Measurements from ENCODE around the gene MAD1L1.
"Not testable (repeated sequence)": the region's sequence is repeated elsewhere in the genome, so short reads cannot be mapped to it uniquely, and the experiment has no call there.

MAD1L1 gene

DNA sequence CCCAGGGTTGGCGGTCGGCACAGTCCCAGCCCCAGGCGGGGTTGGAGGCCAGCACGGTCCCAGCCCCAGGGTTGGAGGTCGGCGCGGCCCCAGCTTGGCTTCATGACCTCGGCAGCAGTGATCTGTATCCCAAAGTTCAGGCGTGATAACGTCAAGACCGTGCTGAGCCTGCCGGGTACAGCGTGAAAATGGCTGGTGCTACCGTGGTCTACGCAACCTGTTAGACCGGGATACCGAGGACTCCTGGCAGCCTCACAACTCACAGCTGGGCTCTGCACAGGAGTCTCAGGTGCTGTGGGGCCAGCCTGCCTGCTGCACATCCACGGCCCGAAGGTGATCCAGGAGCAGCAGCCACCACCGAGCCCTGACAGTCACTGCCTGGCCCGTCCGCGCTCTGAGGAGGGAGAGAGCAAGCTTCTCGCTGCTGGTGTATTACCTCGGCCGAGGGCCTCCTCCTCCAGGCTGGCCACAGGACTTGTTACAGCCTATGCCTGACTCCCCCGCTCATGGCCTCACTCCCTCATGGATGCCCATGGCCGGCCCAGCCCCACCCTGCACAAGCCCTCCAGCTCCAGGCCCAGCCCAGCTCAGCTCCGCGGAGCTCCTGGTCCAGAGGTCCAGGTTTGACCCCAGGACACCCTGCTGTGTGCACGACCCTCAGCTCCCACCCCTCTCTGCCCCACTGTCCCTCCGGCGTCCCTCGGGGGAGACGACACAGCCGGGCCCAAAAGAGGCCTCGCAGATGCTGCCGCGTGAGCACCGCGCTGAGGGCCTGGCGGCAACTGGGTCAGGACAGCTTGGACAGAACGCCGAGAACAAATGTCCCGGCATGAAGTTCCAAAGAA, 406.6 kb downstream of the MAD1L1 start:
- no peak overlapping the region for H3K4me3 ChIP-seq (ENCODE audit: low read length)
- no peak for DNase-seq (ENCODE audit: low read depth)
- TF ChIP-seq, protein P1, sequence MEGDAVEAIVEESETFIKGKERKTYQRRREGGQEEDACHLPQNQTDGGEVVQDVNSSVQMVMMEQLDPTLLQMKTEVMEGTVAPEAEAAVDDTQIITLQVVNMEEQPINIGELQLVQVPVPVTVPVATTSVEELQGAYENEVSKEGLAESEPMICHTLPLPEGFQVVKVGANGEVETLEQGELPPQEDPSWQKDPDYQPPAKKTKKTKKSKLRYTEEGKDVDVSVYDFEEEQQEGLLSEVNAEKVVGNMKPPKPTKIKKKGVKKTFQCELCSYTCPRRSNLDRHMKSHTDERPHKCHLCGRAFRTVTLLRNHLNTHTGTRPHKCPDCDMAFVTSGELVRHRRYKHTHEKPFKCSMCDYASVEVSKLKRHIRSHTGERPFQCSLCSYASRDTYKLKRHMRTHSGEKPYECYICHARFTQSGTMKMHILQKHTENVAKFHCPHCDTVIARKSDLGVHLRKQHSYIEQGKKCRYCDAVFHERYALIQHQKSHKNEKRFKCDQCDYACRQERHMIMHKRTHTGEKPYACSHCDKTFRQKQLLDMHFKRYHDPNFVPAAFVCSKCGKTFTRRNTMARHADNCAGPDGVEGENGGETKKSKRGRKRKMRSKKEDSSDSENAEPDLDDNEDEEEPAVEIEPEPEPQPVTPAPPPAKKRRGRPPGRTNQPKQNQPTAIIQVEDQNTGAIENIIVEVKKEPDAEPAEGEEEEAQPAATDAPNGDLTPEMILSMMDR (conservative IDR thresholded peaks at IDR 0.05; ENCODE audit: low read length): no peak

DNA sequence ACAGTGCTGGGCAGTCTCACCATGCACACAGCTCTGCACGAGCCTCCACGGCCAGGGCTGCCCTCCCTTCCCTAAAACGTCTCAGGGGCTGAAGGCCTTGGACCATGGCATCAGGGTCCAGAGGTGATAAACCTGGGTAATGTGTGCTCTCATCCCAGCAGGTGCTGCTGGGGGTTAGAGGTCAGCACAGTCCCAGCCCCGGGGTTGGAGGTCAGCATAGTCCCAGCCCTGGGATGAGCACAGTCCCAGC, 407.2 kb downstream of the MAD1L1 start:
- not testable (repeated sequence) for DNase-seq (ENCODE audit: low read depth); H3K4me3 ChIP-seq (ENCODE audit: low read length)

DNA sequence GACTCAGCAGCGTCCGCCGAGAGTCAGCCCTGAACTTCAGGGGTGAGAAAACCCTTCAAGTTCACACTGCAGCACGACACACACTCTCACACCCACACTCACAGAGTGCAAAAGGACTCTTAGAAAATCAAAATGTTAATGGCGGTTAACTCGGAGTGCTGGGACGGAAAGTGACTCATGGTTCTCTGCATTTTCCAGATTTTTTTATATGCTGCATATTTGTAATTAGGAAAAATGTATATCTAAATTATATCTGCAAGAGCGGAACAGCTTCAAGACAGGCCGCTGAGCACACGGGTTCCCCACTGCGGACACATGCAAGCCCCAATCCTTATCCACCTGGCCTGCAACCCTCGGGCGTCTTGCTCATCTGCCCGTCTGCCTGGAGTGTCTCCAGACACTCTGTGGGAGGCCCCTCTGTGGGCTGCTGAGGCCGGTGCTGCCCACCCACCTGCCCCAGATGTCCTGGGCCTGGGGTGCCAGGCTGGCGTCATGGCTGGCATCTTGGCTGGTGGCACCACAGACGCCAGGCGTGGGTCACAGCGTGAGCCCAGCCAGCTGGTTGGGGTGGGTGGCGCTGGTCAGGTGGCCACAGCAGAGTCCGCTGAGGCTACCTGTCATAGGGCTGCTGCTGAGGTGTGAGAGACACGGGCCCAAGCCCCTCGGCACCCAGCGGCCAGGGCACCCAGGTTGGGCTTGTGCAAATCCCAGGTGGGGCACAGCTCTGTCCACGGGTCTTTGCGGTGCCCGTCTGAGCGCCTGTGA, 407.7 kb downstream of the MAD1L1 start:
- DNase-seq (ENCODE audit: low read depth); H3K4me3 ChIP-seq (ENCODE audit: low read length): not testable (repeated sequence)

DNA sequence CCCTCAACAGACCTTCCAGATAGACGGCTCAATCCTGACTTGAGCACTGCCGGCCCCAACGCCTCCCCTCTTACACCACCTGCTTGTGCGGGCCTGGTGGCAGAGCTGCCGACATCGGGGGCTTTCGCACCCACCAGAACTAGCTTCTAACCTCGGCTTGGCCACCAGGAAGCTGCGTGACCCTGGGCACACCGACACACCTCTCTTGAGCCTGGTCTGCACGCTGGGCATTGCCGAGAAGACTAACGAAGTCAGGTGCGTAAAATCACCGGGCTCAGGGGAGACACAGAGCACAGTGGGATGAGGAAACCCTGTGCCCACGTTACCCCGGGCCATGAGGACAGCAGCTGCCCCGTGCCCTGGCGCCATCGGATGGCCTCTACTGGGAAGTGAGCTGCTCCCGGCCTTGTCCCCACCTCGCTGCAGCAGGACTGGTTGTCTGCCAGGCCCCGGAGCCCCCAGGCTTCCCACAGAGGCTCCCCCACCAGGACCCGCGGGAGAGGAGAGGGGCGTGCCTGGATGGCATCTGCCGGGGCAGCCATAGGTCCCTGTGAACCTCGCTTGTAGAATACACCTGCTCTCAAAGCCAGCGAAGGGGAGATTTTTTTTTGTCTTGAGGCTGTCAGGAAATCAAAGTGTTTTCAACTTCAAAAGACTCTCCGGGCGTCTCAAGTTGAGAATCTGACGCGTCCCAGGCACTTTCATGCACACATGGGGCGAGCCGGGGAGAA, 408.4 kb downstream of the MAD1L1 start:
- H3K4me3 ChIP-seq (ENCODE audit: low read length); DNase-seq (ENCODE audit: low read depth): not testable (repeated sequence)

DNA sequence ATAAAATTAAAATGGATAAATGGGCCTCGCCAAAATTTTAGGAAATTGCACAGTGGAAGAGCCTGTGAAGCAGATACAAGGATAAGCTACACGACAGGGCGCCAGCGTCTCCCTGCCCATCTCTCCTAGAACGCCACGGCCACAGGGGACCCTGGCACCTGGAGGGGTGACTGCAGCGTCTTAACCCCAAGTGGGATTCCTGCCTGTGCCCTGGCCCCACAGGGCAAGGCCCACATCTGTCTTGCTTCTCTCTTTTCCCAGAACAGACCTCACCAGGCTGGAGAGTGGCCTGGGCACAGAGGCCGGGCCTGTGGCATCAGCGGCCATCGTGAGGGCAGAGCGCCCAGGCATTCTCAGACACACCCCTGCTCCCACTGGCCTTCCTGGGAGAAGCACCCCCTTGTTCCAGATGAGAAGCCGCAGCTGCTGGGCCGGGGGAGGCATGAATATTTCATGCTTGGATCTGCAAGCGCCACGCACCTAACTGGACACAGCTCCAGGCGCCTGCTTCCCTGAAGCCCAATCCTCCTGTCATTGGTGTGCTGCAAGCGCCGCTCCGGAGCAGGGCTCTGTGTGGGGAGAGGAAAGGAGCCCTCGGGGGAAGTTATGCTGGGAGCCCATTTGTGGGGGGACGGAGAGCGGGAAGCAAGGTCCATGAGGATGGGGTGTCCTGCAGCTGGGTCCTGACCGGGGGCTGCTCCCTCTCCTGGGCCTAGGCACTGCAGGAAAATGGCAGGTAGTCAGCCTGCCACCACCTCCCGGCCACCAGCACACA, 409.2 kb downstream of the MAD1L1 start:
- H3K4me3 ChIP-seq (ENCODE audit: low read length): no peak overlapping the region
- DNase-seq (ENCODE audit: low read depth): no peak
- TF ChIP-seq, protein P1 (conservative IDR thresholded peaks at IDR 0.05; ENCODE audit: low read length): no peak

DNA sequence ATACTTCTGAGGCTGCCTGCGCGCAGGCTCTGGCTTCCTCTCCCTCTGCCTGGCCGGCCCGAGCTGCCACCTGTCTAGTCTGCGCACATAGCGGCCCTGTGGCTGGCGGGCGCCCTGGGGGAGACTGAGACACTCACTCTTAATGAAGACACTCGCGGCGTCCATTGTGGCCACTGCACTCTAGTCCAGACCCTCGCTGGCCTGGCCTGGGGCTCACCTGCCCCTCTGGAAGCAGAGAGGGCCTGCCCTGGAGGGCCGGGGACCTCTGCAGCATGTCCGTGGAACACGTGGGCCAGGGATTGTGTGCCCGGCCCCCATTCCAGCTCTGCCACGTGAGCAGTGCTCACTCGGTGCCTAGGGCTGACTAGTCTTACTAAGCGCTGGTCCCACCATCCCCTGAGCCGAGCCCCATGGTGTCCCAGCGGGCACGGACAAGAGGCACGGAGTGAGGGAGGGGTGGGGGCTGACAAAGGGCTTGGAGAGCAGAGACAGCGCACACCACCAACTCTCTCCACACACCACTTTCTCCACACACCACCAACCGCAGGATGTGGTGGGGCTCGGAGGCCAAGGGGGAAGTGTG, 413.4 kb downstream of the MAD1L1 start:
- TF ChIP-seq, protein P1 (conservative IDR thresholded peaks at IDR 0.05; ENCODE audit: low read length): no peak
- H3K4me3 ChIP-seq (ENCODE audit: low read length): no peak overlapping the region
- no peak for DNase-seq (ENCODE audit: low read depth)

DNA sequence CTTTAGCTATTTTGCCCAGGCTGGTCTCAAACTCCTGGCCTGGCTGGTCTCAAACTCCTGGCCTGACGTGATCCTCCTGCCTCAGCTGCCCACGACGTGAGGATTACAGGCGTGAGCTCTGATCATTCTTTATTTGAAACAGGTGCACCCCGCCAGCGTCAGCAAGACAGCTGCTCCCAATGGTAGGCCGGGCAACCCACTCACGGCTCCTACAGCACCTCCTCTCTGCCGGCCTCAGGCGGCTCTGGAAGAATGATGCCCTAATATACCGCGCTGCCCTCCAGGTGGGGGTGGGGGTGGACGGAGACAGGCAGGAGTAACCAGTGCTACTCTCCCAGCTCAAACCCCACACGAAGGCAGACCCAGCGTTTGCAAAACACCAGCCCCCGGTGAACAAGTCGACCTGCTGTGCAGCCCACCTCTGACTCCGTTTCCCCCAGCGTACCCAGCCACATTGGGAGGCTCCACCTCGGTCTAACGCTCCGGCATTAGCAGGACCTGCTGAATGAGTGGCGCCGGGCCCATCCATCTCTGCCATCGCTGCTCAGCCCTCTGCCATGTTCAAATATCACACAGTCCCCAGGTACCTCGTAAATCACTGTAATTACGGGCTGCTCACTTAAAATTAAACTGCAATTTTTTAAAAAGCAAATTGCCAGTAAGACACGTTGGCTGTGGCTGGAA, 414.0 kb downstream of the MAD1L1 start:
- TF ChIP-seq, protein P1 (conservative IDR thresholded peaks at IDR 0.05; ENCODE audit: low read length): no peak
- no peak overlapping the region for H3K4me3 ChIP-seq (ENCODE audit: low read length)
- DNase-seq (ENCODE audit: low read depth): no peak
